Measurements from ENCODE around the gene LYRM4. TPM values are rescaled to one million over a fixed set of nuclear protein-coding genes. Genes with fewer than 3 reads are reported as not detected.

LYRM4 gene
- total RNA-seq, 4 donors from 2014 or later: 21.4 to 47.8 (median 26.2) TPM

GRCh38 chr6:5247201-5247600 is 13.5 kb downstream of the LYRM4 start:
- ATAC-seq (ENCODE audit: low FRiP score) (no peak), DNase-seq (ENCODE audit: low spot score) (no peak)
- TF ChIP-seq CTCF (IDR thresholded peaks at IDR 0.05): no peak

- DNase-seq (ENCODE audit: low spot score) (no peak), ATAC-seq (ENCODE audit: low FRiP score) (no peak)
- no peak for TF ChIP-seq CTCF (IDR thresholded peaks at IDR 0.05)
These were observed 14.3 kb downstream of the LYRM4 start for GRCh38 chr6:5246141-5247097.

GRCh38 chr6:5243069-5243468 is 17.7 kb downstream of the LYRM4 start:
- no peak for ATAC-seq (ENCODE audit: low FRiP score)
- no peak for TF ChIP-seq CTCF (IDR thresholded peaks at IDR 0.05)
- DNase-seq (ENCODE audit: low spot score): no peak

GRCh38 chr6:5241252-5241651 is 19.5 kb downstream of the LYRM4 start:
- no peak for TF ChIP-seq CTCF (IDR thresholded peaks at IDR 0.05)
- no peak for DNase-seq (ENCODE audit: low spot score)
- ATAC-seq (ENCODE audit: low FRiP score): no peak

- DNase-seq (ENCODE audit: low spot score) (no peak), ATAC-seq (ENCODE audit: low FRiP score) (no peak)
- TF ChIP-seq CTCF (IDR thresholded peaks at IDR 0.05): no peak
These were observed 22.4 kb downstream of the LYRM4 start for GRCh38 chr6:5238336-5238735.

GRCh38 chr6:5237805-5238204 is 22.9 kb downstream of the LYRM4 start:
- ATAC-seq (ENCODE audit: low FRiP score) (no peak), DNase-seq (ENCODE audit: low spot score) (no peak)
- TF ChIP-seq CTCF (IDR thresholded peaks at IDR 0.05): no peak

- DNase-seq (ENCODE audit: low spot score) (no peak), ATAC-seq (ENCODE audit: low FRiP score) (no peak)
- no peak for TF ChIP-seq CTCF (IDR thresholded peaks at IDR 0.05)
These were observed 24.9 kb downstream of the LYRM4 start for GRCh38 chr6:5235830-5236229.

Measured in omental fat pad (tissue), 4 donors.